ENCODE results near the gene GMPR2.
"Not testable (repeated sequence)": the region's sequence is repeated elsewhere in the genome, so short reads cannot be mapped to it uniquely, and the experiment has no call there.

Gene GMPR2

DNA sequence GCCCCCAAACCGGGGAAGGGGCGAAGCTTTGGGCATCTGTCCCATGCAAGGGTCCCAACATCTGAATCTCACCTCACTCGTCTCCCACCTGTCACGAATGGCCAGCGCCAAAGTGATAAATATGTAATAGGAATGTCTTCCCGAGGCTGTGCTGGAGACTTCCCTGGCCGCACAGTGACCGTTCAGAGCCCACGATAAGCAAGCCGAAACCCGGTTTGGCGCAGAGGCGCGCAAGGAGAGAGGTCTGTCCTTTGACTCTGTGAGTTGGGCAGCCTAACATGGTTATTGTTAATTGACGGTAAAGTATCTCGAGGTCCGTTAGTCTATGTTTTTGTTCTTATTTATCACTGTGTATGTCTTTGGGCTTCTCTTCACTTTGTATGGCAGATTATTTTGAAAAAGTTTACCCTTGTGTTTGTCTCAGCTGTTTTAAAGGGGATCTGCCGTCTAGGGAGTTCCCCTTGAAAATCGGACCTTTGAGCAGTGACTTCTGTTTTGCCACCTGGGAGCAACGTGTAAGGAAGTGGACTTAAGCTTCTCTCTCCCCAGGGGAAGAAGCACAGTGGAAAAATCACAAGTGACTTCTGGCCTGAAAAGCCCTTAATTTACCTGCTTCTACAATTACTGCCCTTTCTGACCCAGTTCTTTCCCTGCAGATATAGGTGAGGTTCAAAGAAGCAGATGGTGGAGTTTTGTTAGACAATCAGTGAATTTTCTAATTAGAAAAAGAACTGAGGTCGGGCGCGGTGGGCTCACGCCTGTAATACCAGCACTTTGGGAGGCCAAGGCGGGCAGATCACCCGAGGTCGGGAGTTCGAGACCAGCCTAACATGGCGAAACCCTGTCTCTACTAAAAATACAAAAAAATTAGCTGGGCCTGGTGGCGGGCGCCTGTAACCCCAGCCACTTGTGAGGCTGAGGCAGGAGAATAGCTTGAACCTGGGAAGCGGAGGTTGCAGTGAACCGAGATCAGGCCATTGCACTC is 36.4 kb upstream of the GMPR2 start:
- intact Hi-C loops (cut with DNase I; ENCODE audit: low total_unique reads) = no loop called here
- no peak for DNase-seq
- Histone ChIP-seq H3K4me1 (peaks cover 0 to 30% (median 26%) of the 10 kb centered on the region in 4 donors), H3K27me3 (no peaks in the 10 kb centered on the region), H3K27ac (peak overlapping the region; percentile 94 to 98), H3K36me3 (peaks cover 12 to 22% (median 21%) of the 10 kb centered on the region in 3 donors), H3K4me3 (peak overlapping the region; percentile 79 to 84), H3K9me3 (no peaks in the 10 kb centered on the region)
- TF ChIP-seq, protein P1, sequence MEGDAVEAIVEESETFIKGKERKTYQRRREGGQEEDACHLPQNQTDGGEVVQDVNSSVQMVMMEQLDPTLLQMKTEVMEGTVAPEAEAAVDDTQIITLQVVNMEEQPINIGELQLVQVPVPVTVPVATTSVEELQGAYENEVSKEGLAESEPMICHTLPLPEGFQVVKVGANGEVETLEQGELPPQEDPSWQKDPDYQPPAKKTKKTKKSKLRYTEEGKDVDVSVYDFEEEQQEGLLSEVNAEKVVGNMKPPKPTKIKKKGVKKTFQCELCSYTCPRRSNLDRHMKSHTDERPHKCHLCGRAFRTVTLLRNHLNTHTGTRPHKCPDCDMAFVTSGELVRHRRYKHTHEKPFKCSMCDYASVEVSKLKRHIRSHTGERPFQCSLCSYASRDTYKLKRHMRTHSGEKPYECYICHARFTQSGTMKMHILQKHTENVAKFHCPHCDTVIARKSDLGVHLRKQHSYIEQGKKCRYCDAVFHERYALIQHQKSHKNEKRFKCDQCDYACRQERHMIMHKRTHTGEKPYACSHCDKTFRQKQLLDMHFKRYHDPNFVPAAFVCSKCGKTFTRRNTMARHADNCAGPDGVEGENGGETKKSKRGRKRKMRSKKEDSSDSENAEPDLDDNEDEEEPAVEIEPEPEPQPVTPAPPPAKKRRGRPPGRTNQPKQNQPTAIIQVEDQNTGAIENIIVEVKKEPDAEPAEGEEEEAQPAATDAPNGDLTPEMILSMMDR (IDR thresholded peaks at IDR 0.05) = no peak

DNA sequence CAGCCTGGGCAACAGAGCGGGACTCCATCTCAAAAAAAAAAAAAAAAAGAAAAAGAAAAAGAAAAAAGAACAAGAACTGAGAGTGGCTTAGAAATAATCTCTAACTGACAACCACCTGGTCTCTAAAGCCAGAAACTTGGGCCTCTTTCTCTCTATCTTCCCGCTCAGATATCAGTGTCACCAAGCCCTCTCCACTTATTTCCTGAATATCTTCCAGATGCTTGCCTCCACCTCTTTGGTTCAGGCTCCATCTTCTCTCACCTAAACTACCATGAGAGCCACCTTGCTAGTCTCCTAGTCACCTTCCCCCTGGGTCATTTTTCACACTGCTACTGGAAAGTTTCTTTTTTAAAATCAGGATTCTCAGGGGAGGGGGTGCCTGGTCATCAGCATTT is 35.7 kb upstream of the GMPR2 start:
- intact Hi-C loops (cut with DNase I; ENCODE audit: low total_unique reads) = no loop called here
- no peaks in the 10 kb centered on the region for H3K27me3 ChIP-seq
- DNase-seq = no peak
- TF ChIP-seq, protein P1 (IDR thresholded peaks at IDR 0.05) = no peak
- H3K4me3 ChIP-seq = peak overlapping the region in 1 of 2 donors; percentile 79
- no peaks in the 10 kb centered on the region for H3K9me3 ChIP-seq
- H3K36me3 ChIP-seq = peaks cover 10 to 20% (median 20%) of the 10 kb centered on the region in 3 donors
- H3K4me1 ChIP-seq = peaks cover 0 to 30% (median 26%) of the 10 kb centered on the region in 4 donors
- H3K27ac ChIP-seq = no peak overlapping the region

DNA sequence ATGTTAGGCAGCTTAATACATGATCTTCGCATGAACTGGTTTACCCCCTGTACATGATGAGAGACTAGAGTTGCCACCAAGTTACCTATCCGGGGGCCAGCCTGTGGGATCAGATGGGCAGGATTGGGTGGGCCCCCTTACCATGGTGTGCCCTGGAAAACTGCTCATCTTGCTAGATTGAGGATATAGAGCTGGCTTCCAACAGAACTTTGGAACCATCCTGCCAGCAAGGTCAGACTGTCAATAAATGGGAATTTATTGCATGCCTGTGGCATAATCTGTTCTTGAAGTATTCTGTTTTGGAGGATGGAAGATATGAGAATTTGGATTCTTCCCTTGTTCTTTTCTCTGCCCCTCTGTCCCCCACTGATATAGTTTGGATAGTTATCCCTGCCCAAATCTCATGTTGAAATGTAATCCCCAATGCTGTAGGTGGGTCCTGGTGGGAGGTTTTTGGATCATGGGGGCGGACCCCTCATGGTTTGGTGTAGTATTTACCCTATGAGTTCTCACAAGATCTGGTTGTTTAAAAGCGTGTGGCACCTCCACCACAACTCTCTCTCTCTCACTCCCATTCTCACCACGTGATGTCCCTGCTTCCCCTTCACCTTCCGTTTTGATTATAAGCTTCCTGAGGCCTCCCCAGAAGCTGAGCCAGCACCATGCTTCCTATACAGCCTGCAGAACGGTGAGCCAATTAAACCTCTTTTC is 33.8 kb upstream of the GMPR2 start:
- no peaks in the 10 kb centered on the region for H3K9me3 ChIP-seq
- no peak overlapping the region for H3K4me3 ChIP-seq
- TF ChIP-seq, protein P1 (IDR thresholded peaks at IDR 0.05) = no peak
- intact Hi-C loops (cut with DNase I; ENCODE audit: low total_unique reads) = no loop called here
- no peak overlapping the region for H3K27ac ChIP-seq
- H3K36me3 ChIP-seq = peaks cover 8 to 19% (median 13%) of the 10 kb centered on the region in 3 donors
- H3K4me1 ChIP-seq = peaks cover 0 to 28% (median 25%) of the 10 kb centered on the region in 4 donors
- DNase-seq = no peak
- no peaks in the 10 kb centered on the region for H3K27me3 ChIP-seq

DNA sequence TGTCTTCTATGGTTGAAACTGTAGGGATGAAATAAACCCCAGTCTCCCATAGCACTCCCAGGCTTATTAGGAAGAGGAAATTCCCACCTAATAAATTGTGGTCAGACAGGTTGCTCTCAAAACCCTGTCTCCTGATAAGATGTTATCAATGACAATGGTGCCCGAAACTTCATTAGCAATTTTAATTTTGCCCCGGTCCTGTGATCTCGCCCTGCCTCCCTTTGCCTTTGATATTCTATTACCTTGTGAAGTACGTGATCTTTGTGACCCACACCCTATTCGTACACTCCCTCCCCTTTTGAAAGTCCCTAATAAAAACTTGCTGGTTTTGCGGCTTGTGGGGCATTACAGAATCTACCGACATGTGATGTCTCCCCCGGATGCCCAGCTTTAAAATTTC is 30.2 kb upstream of the GMPR2 start:
- H3K9me3 ChIP-seq; H3K4me3 ChIP-seq; H3K27ac ChIP-seq; DNase-seq; H3K27me3 ChIP-seq; H3K4me1 ChIP-seq; intact Hi-C loops (cut with DNase I; ENCODE audit: low total_unique reads): not testable (repeated sequence)
- peaks cover 24 to 39% (median 30%) of the 10 kb centered on the region in 3 donors for H3K36me3 ChIP-seq

DNA sequence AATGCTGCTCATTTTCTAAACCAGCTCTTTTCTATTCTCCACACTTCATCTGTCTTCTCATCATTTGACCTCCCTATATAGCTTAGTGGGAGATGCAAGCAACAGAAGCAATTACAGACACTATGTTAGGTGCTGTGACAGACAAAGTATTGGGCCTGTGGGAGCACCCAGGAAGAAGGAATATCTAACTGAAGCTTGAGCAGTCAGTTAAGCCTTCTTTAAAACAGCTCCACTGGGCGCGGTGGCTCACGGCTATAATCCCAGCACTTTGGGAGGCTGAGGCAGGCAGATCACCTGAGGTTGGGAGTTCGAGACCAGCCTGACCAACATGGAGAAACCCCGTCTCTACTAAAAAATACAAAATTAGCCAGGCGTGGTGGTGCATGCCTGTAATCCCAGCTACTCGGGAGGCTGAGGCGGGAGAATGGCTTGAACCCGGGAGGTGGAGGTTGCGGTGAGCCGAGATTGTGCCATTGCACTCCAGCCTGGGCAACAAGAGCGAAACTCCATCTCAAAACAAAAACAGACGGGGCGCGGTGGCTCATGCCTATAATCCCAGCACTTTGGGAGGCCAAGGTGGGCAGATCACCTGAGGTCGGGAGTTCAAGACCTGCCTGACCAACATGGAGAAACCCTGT is 29.4 kb upstream of the GMPR2 start:
- H3K4me1 ChIP-seq; H3K9me3 ChIP-seq; H3K4me3 ChIP-seq; H3K27ac ChIP-seq; intact Hi-C loops (cut with DNase I; ENCODE audit: low total_unique reads); H3K27me3 ChIP-seq: not testable (repeated sequence)
- peaks cover 30 to 46% (median 34%) of the 10 kb centered on the region in 3 donors for H3K36me3 ChIP-seq
- peak in 1 of 2 donors; percentile 6 for DNase-seq
